GM19452 (cell line): ENCODE measurements around the gene DGCR8.
"Not testable (repeated sequence)": the region's sequence is repeated elsewhere in the genome, so short reads cannot be mapped to it uniquely, and the experiment has no call there.

Experiments used
- ATAC-seq: cut with Tn5 transposase; IDR thresholded peaks from one replicate; pipeline ENCODE4 v1.9.1; 2021; ENCODE audit not compliant: unreplicated experiment

The DGCR8 gene

GRCh38 chr22:20149257-20150250, 69.5 kb downstream of the DGCR8 start:
- ATAC-seq = no peak

GRCh38 chr22:20150381-20151275, 70.6 kb downstream of the DGCR8 start, which contains the start of gene CCDC188:
TSS of gene CCDC188 (minus strand) at chr22:20151055. CDS start at chr22:20150986, 69 bp downstream.
- ATAC-seq = no peak

- no peak for ATAC-seq
Observed at GRCh38 chr22:20151276-20151588, 71.2 kb downstream of the DGCR8 start.

GRCh38 chr22:20152464-20152890, 72.4 kb downstream of the DGCR8 start:
- no peak for ATAC-seq

- no peak for ATAC-seq
Observed at GRCh38 chr22:20153945-20154344, 73.9 kb downstream of the DGCR8 start.

- no peak for ATAC-seq
Observed at GRCh38 chr22:20154602-20155187, 74.7 kb downstream of the DGCR8 start.

GRCh38 chr22:20155330-20156041, 75.4 kb downstream of the DGCR8 start:
- ATAC-seq = no peak

- no peak for ATAC-seq
Observed at GRCh38 chr22:20156042-20156389, 76.0 kb downstream of the DGCR8 start.

- ATAC-seq = no peak
Observed at GRCh38 chr22:20156611-20157429, 76.8 kb downstream of the DGCR8 start.

GRCh38 chr22:20157430-20158183, 77.6 kb downstream of the DGCR8 start:
- ATAC-seq = no peak

- no peak for ATAC-seq
Observed at GRCh38 chr22:20158391-20159036, 78.5 kb downstream of the DGCR8 start.

- ATAC-seq = no peak
Observed at GRCh38 chr22:20159076-20159475, 79.0 kb downstream of the DGCR8 start.

- not testable (repeated sequence) for ATAC-seq
Observed at GRCh38 chr22:20159531-20159930, 79.5 kb downstream of the DGCR8 start.

GRCh38 chr22:20160041-20160440, 80.0 kb downstream of the DGCR8 start:
- no peak for ATAC-seq
